IPS-15b (cell line): ENCODE results near the gene PIK3R5.

ENCODE experiments used
- H3K27me3 ChIP-seq: one replicate; pipeline ENCODE4 v1.6.1; 2013; ENCODE audit warnings: low read length; ENCODE audit not compliant: control insufficient read depth, insufficient read depth
- H3K36me3 ChIP-seq: one replicate; pipeline ENCODE4 v1.6.1; 2013; ENCODE audit warnings: low read length; ENCODE audit not compliant: control insufficient read depth, insufficient read depth
- H3K4me1 ChIP-seq: one replicate; pipeline ENCODE4 v1.6.1; 2013; ENCODE audit warnings: mild to moderate bottlenecking, low read length; ENCODE audit not compliant: control insufficient read depth, insufficient read depth
- H3K4me3 ChIP-seq: one replicate; pipeline ENCODE4 v1.5.1; 2013; ENCODE audit warnings: low read depth, low read length
- H3K9ac ChIP-seq: one replicate; pipeline ENCODE4 v1.6.1; 2013; ENCODE audit warnings: low read depth, mild to moderate bottlenecking, low read length
- H3K9me3 ChIP-seq: one replicate; pipeline ENCODE4 v1.6.1; 2013; ENCODE audit warnings: mild to moderate bottlenecking, low read length; ENCODE audit not compliant: control insufficient read depth, insufficient read depth

PIK3R5 gene

DNA sequence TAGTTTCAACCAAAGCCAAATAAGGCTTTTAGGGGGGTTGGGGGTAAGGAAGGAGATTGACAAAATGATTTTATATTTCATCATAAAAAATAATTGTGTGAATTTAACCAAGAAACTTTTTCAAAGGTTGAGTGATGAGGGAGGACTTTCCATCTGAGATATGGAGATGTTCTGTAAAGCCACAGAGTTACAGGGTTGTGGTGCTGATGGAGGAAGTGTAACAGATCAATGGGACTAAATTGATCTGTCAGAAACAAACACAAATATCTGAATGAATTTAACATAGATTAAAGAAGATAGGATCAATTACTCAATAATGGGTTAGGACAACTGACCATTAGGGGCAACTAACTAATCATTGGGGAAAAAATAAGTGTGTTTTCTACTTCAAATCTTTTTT, 14.2 kb upstream of the PIK3R5 start:
- H3K36me3 ChIP-seq, result no peaks in the 10 kb centered on the region
- H3K27me3 ChIP-seq, result no peaks in the 10 kb centered on the region
- H3K9me3 ChIP-seq, result no peaks in the 10 kb centered on the region
- no peaks in the 10 kb centered on the region for H3K4me1 ChIP-seq
- no peak overlapping the region for H3K4me3 ChIP-seq
- H3K9ac ChIP-seq, result no peak overlapping the region

DNA sequence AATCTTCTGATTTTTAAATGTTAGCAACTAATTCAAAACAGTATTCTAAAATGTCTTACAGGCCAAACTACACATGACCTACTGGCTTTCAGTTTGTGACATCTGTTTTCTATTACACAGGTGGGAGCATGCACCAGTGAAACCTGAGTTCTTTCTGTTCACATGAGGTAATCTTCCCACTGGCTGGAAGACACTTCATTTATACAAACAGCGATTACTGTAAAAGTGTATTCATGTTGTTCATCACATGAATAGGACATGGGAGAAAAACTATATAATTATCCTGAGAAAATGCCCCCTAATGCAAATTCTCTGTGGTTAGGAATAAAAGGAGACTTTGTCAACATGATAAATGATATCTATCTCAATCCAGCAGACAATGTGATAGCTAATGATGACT, 11.1 kb upstream of the PIK3R5 start:
- Histone ChIP-seq H3K36me3 (no peaks in the 10 kb centered on the region), H3K9ac (no peak overlapping the region), H3K4me3 (no peak overlapping the region), H3K9me3 (no peaks in the 10 kb centered on the region), H3K27me3 (no peaks in the 10 kb centered on the region), H3K4me1 (no peaks in the 10 kb centered on the region)

DNA sequence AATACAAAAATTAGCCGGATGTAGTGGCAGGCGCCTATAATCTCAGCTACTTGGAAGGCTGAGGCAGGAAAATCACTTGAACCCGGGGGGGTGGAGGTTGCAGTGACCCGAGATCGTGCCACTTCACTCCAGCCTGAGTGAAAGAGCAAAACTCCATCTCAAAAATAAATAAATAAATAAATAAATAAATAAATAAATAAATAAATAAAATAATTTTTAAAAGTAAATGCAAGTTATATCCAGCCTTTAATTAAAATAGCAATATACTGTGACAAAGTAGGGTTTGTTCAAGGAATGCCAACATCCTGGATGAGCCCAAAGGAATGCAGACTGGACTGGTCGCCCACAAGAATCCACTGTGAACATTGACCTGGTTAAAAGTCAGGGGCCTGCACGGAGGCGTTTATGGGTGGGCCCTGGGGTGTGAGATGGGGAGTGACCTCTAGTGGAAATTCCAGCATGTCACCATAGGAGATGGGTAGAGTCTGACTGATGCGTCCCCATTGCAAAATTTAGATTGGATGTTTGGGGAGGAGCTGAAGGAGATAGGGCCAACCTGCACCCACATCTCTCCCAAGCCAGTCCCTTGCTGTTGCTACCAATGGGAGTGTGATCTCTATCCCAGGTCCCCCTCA, 9.7 kb upstream of the PIK3R5 start:
- no peaks in the 10 kb centered on the region for H3K36me3 ChIP-seq
- no peaks in the 10 kb centered on the region for H3K27me3 ChIP-seq
- H3K4me3 ChIP-seq, result no peak overlapping the region
- H3K9ac ChIP-seq, result no peak overlapping the region
- no peaks in the 10 kb centered on the region for H3K4me1 ChIP-seq
- H3K9me3 ChIP-seq, result no peaks in the 10 kb centered on the region

DNA sequence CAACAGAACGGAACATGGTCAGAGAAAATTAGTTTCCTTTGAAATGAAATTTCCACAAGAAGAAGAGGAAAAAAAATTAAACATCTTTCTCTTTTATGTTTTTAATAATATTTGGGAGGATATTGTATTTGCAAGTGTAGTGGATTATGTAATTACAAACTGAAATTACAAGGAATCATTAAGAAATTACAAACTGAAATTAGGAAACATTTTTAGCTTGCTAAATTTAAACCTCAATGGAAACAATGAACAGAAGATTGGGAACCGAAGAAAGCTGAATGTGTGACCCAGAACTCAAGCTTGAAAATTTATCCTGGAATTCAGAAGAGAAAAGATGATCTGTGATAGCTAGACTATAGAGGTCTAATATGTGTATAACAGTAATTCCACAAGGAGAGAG, 4.4 kb upstream of the PIK3R5 start:
- Histone ChIP-seq H3K4me1 (no peaks in the 10 kb centered on the region), H3K27me3 (peaks cover 9% of the 10 kb centered on the region), H3K4me3 (no peak overlapping the region), H3K9me3 (no peaks in the 10 kb centered on the region), H3K36me3 (no peaks in the 10 kb centered on the region), H3K9ac (no peak overlapping the region)

DNA sequence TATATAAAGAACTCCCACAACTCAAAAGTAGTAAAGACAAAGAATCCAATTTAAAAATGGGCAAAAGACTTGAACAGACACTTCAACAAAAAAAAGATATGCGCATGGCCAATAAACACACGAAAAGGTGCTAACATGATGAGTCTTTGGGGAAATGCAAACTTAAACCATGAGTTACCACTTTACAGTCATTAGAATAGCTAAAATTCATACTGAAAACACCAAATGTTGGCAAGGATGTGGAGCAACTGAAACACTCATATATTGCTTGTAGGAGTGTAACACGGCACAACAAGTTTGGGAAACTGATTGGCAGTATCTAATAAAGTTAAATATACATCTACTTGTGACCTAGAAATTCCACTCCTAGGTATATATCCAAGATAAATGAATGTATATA, 3.0 kb upstream of the PIK3R5 start:
- Histone ChIP-seq H3K36me3 (no peaks in the 10 kb centered on the region), H3K4me3 (no peak overlapping the region), H3K4me1 (peaks cover 3% of the 10 kb centered on the region), H3K9ac (no peak overlapping the region), H3K9me3 (no peaks in the 10 kb centered on the region), H3K27me3 (peaks cover 19% of the 10 kb centered on the region)

DNA sequence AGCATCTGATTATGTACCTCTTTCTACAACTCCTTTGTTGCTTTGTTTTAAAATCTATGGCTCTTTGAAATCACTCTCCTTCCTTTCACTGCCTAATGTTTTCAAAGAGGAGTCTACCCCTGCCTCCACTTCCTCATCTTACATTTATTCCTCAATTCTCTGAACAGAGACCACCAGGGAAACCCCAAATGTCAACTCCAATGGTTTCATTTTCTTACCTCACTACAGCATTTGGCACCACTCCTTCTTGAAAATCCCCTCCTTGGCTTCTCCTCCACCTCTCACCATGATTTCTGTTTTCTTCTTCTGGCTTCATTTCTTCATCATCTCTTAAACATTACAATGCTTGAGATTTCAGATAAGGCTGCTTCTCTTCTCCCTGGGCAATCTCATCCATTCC, 2.4 kb upstream of the PIK3R5 start:
- H3K4me3 ChIP-seq, result no peak overlapping the region
- no peak overlapping the region for H3K9ac ChIP-seq
- H3K9me3 ChIP-seq, result no peaks in the 10 kb centered on the region
- H3K36me3 ChIP-seq, result no peaks in the 10 kb centered on the region
- peaks cover 3% of the 10 kb centered on the region for H3K4me1 ChIP-seq
- H3K27me3 ChIP-seq, result peaks cover 19% of the 10 kb centered on the region

DNA sequence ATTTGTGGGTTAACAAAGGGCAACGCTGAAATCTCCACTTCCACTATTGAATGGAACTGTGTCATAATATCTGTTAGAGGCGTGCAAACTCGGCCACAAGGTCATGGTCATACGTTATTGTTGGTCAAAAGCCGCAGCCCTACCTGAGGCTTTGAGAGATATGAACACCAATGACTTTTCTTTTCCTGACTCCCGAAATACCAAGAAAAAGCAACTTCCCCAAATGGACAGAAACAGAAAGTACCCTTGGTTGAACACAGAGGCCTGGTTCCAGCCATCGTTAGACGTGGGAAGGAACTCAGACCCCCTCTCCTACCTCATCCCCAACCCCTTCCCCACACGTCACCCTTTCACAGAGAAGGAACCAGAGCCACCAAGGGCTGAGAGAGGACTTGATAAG, 1.4 kb upstream of the PIK3R5 start:
- no peak overlapping the region for H3K4me3 ChIP-seq
- peaks cover 3% of the 10 kb centered on the region for H3K4me1 ChIP-seq
- no peak overlapping the region for H3K9ac ChIP-seq
- peaks cover 22% of the 10 kb centered on the region for H3K27me3 ChIP-seq
- no peaks in the 10 kb centered on the region for H3K9me3 ChIP-seq
- no peaks in the 10 kb centered on the region for H3K36me3 ChIP-seq

DNA sequence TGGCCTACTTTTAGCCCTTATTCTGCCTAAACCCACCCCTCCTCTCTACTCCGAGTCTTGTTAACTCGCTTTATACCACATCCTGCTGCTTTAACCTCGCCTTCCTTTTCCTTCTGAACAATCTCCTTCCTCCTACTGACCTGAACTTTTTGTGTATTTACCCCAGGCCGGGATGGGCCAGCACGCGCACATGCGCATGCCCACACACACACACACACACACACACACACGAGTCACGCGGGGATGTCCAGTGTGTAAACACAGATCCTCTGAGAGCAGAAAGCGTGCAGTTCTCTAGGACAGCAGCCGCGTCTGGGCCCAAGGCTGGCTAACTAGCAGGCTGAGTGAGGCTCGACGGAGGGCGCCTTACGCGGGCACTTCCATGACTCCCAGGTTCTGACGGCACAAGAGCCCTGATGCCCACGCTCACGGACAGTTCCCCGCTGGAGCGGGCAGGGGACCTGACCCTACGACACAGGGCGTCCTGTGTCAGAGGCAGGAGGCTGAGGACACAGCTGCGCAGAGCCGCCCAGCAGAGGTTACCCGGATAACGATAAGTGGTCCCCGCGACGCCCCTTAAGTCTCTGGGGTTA, 610 bp downstream of the PIK3R5 start:
- H3K9me3 ChIP-seq, result no peaks in the 10 kb centered on the region
- peaks cover 10% of the 10 kb centered on the region for H3K4me1 ChIP-seq
- H3K4me3 ChIP-seq, result peak overlapping the region; percentile 62
- no peaks in the 10 kb centered on the region for H3K36me3 ChIP-seq
- no peak overlapping the region for H3K9ac ChIP-seq
- H3K27me3 ChIP-seq, result peaks cover 22% of the 10 kb centered on the region

DNA sequence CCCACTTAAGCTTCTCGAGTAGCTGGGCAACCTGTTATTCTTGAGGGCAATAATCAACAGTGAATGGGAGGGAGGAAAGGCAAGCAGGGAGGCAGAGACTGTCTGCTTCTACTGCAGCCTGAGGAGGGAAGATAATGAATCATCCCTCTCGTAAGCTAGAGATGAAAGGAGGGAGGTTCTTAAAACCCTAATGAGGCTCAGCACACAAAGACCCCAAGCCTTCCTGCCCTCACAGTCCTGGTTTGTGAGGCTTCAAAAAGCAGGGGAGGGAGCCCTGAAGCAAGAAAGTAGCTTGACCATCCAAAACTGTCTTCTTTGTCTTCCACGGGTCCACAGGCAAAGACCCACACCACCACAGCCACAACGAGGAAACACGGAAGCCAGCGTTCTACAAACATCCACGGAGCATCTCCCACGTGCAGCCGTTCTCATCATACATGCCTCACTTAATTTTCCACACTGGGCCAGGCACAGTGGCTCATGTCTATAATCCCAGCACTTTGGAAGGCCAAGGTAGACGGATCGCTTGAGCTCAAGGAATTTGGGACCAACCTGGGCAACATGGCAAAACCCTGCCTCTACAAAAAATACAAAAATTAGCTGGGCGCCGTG, 1.8 kb downstream of the PIK3R5 start:
- H3K27me3 ChIP-seq, result peaks cover 22% of the 10 kb centered on the region
- no peak overlapping the region for H3K4me3 ChIP-seq
- H3K36me3 ChIP-seq, result no peaks in the 10 kb centered on the region
- H3K9ac ChIP-seq, result no peak overlapping the region
- peaks cover 10% of the 10 kb centered on the region for H3K4me1 ChIP-seq
- H3K9me3 ChIP-seq, result no peaks in the 10 kb centered on the region

DNA sequence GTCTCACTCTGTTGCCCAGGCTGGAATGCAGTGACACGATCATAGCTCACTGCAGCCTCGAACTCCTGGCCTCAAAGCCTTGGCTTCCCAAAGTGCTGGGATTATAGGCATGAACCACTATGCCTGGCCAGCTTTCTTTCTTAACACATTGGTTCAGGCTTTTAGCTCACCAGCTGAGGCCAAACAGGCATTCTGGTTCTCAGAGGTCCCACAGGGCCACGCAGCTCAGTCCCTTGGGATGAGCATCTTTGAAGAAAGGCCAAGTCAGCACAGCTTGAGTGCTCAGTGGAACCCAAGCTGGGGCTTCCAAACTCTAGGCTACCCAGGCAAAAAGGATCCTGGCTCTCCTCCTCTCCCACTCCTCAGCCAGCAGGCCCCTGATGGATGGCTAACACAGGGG, 2.5 kb downstream of the PIK3R5 start:
- Histone ChIP-seq H3K36me3 (no peaks in the 10 kb centered on the region), H3K27me3 (peaks cover 22% of the 10 kb centered on the region), H3K4me1 (peaks cover 10% of the 10 kb centered on the region), H3K4me3 (no peak overlapping the region), H3K9me3 (no peaks in the 10 kb centered on the region), H3K9ac (no peak overlapping the region)

DNA sequence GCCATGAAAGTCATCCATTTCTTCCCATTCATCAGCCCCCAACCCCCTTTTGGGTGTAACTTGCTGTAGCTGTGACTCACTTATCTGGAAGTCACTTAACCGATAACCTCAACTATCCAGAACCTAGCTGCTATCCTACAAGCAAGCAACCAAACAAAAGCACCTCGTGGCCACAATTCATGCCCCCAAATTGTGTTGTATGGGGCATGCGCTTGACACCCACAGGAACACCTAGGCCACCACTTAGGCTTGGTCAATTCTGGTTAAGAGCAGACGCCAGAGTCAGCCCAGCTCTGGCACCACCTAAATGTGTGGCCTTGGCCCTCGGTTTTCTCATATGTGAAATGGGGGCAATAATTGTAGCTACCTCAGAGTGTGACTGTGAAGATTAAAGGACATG, 3.7 kb downstream of the PIK3R5 start:
- no peak overlapping the region for H3K9ac ChIP-seq
- no peaks in the 10 kb centered on the region for H3K36me3 ChIP-seq
- H3K27me3 ChIP-seq, result peaks cover 18% of the 10 kb centered on the region
- no peak overlapping the region for H3K4me3 ChIP-seq
- H3K4me1 ChIP-seq, result peaks cover 10% of the 10 kb centered on the region
- H3K9me3 ChIP-seq, result no peaks in the 10 kb centered on the region
